ENCODE data around the gene SLC9A8. TPM values are rescaled to one million over a fixed set of nuclear protein-coding genes. Genes with fewer than 3 reads are reported as not detected.

Gene SLC9A8
- total RNA-seq, 1 donor from 2014 or later = 6.2 TPM

- Mint-ChIP-seq H3K4me3 (ENCODE audit: unreplicated experiment) (no peak overlapping the region), H3K4me1 (ENCODE audit: low read depth, unreplicated experiment) (peaks cover 13% of the 10 kb centered on the region), H3K36me3 (ENCODE audit: low read depth, unreplicated experiment) (peaks cover 6% of the 10 kb centered on the region), H3K9me3 (ENCODE audit: unreplicated experiment) (no peaks in the 10 kb centered on the region), H3K27ac (ENCODE audit: unreplicated experiment) (no peak overlapping the region), H3K27me3 (ENCODE audit: low read depth, unreplicated experiment) (no peaks in the 10 kb centered on the region)
- no peaks in the 10 kb centered on the region for H4K20me1 ChIP-seq (ENCODE audit: insufficient read depth, low read length)
- H3K79me2 ChIP-seq (ENCODE audit: insufficient read depth, low read length) = no peaks in the 10 kb centered on the region
- no peak overlapping the region for H3K9ac ChIP-seq (ENCODE audit: low read length)
- no peak overlapping the region for H3K4me3 ChIP-seq (ENCODE audit: insufficient read depth, low read depth, low read length)
- no peaks in the 10 kb centered on the region for H3K27me3 ChIP-seq (ENCODE audit: insufficient read depth, low read length)
- H3K4me2 ChIP-seq (ENCODE audit: low read length) = no peak overlapping the region
- H2AFZ ChIP-seq (ENCODE audit: low read depth, low read length) = no peak overlapping the region
- peaks cover under 1% of the 10 kb centered on the region for H3K4me1 ChIP-seq (ENCODE audit: insufficient read depth, low read length)
- peaks cover 2% of the 10 kb centered on the region for H3K36me3 ChIP-seq (ENCODE audit: insufficient read depth, low read length)
- no peak overlapping the region for H3K27ac ChIP-seq (ENCODE audit: low read depth, low read length)
- TF ChIP-seq, protein P1, sequence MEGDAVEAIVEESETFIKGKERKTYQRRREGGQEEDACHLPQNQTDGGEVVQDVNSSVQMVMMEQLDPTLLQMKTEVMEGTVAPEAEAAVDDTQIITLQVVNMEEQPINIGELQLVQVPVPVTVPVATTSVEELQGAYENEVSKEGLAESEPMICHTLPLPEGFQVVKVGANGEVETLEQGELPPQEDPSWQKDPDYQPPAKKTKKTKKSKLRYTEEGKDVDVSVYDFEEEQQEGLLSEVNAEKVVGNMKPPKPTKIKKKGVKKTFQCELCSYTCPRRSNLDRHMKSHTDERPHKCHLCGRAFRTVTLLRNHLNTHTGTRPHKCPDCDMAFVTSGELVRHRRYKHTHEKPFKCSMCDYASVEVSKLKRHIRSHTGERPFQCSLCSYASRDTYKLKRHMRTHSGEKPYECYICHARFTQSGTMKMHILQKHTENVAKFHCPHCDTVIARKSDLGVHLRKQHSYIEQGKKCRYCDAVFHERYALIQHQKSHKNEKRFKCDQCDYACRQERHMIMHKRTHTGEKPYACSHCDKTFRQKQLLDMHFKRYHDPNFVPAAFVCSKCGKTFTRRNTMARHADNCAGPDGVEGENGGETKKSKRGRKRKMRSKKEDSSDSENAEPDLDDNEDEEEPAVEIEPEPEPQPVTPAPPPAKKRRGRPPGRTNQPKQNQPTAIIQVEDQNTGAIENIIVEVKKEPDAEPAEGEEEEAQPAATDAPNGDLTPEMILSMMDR (IDR thresholded peaks at IDR 0.05; ENCODE audit: insufficient read depth, low read depth, low read length) = no peak
- no peak for TF ChIP-seq EZH2 (IDR thresholded peaks at IDR 0.05; ENCODE audit: insufficient read depth, low read length)
- no peaks in the 10 kb centered on the region for H3K9me3 ChIP-seq (ENCODE audit: insufficient read depth, low read depth, low read length)
- no peak for FAIRE-seq
- DNase-seq (ENCODE audit: low read depth) = no peak
Measured at GRCh38 chr20:49882171-49882970, 69.7 kb downstream of the SLC9A8 start.

DNA sequence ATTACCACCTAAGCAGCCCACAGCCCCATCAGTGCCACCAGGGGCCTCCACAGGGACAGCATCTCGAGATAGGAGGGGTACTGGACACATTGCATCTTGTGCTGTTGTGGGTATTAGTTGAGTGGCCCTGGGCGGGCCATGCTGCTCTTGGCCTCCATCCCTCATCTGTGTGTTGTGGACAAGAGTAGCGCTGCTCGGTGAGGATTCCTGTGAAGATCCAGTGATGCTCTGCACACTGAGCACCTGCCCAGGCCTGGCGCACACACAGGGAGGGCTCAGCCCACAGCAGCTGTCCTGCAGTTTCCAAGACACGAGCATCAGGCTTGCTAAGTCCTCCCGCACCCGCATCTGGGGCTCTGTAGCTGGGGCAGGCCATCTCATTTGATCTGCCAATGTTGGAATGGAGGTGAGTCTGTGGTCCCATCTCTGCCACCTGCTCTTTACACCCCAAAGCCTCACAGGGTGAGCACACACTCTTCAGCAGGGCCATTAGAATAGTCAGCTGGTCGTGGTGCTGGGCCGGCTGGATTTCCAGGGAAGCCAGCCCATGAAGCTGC is 70.7 kb downstream of the SLC9A8 start:
- Histone ChIP-seq H3K36me3 (ENCODE audit: insufficient read depth, low read length) (peaks cover 2% of the 10 kb centered on the region), H3K4me1 (ENCODE audit: insufficient read depth, low read length) (peaks cover 10% of the 10 kb centered on the region), H3K79me2 (ENCODE audit: insufficient read depth, low read length) (no peaks in the 10 kb centered on the region), H2AFZ (ENCODE audit: low read depth, low read length) (no peak overlapping the region), H3K9me3 (ENCODE audit: insufficient read depth, low read depth, low read length) (no peaks in the 10 kb centered on the region), H3K4me2 (ENCODE audit: low read length) (no peak overlapping the region), H4K20me1 (ENCODE audit: insufficient read depth, low read length) (peaks cover 3% of the 10 kb centered on the region), H3K4me3 (ENCODE audit: insufficient read depth, low read depth, low read length) (no peak overlapping the region), H3K9ac (ENCODE audit: low read length) (no peak overlapping the region), H3K27ac (ENCODE audit: low read depth, low read length) (no peak overlapping the region), H3K27me3 (ENCODE audit: insufficient read depth, low read length) (no peaks in the 10 kb centered on the region)
- TF ChIP-seq, protein P1 (IDR thresholded peaks at IDR 0.05; ENCODE audit: insufficient read depth, low read depth, low read length) = no peak
- no peak for TF ChIP-seq EZH2 (IDR thresholded peaks at IDR 0.05; ENCODE audit: insufficient read depth, low read length)
- H3K4me3 Mint-ChIP-seq (ENCODE audit: unreplicated experiment) = no peak overlapping the region
- FAIRE-seq (no peak), DNase-seq (ENCODE audit: low read depth) (no peak)
- H3K4me1 Mint-ChIP-seq (ENCODE audit: low read depth, unreplicated experiment) = peaks cover 21% of the 10 kb centered on the region
- no peaks in the 10 kb centered on the region for H3K27me3 Mint-ChIP-seq (ENCODE audit: low read depth, unreplicated experiment)
- no peak overlapping the region for H3K27ac Mint-ChIP-seq (ENCODE audit: unreplicated experiment)
- no peaks in the 10 kb centered on the region for H3K9me3 Mint-ChIP-seq (ENCODE audit: unreplicated experiment)
- H3K36me3 Mint-ChIP-seq (ENCODE audit: low read depth, unreplicated experiment) = peaks cover 8% of the 10 kb centered on the region

Data from astrocyte (in vitro differentiated cells and primary cell).